ENCODE data around the gene IER3IP1. TPM values are rescaled to one million over a fixed set of nuclear protein-coding genes. Genes with fewer than 3 reads are reported as not detected.

IER3IP1 gene
- total and polyA plus RNA-seq, 2 of the 13 experiments (the other 11 are each of a cell fraction or from before 2014, with no cell fraction given), result 18.7 to 26.1 TPM

DNA sequence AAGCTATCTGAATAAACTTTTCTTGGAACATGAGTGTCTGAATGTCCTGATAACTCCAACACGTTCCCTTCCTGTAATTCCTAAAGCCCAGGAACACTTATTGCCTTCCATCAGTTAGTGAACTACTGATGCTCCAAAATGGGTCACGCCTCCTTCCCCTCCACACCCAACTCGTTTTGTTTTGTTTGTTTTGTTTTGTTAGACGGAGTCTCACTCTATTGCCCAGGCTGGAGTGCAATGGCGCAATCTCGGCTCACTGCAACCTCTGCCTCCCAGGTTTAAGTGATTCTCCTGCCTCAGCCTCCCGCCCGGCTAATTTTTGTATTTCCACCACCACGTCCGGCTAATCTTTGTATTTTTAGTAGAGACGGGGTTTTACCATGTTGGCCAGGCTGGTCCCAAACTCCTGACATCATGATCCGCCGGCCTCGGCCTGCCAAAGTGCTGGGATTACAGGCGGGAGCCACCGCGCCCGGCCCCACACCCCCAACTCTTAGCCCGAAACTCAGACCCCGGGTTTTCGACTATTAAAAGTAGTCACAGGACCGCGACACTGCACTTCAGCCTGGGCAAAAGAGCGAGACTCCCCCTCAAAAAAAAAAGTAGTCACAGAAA lies 774 bp downstream of the IER3IP1 start:
- peaks cover 0 to 2% of the 10 kb centered on the region in 2 experiments; a peak in 1 of 5 replicates for H3K27me3 ChIP-seq (ENCODE audit: control insufficient read depth in 1 of 2, insufficient read depth in 2 of 2, low read length in 2 of 2)
- in situ Hi-C loops (cut with HindIII; ENCODE audit: extremely low pct_ligation_motif_present, low pct_unique_long_range_greater_than_20kb) (no loop called here), intact Hi-C loops (cut with micrococcal nuclease; ENCODE audit: unreplicated experiment) (loop anchor here (1.0 kb wide), 1 partner anchor 25 kb away; the partner anchor contains the start of gene HDHD2)
- ChIA-PET POLR2A (interaction anchor here (1.0 kb wide), 1 partner anchor 25 kb away, joined by 3 read pairs; the partner anchor contains the start of gene HDHD2), CTCF (ENCODE audit: low intra/inter-chr PET ratio, low total read pairs) (no interaction called here)
- peak overlapping the region; percentile 96 for H3K9ac ChIP-seq (ENCODE audit: insufficient read depth, low read depth, low read length)
- no peaks in the 10 kb centered on the region for H3K9me3 ChIP-seq (ENCODE audit: low read length)
- TF ChIP-seq ZNF121 (CRISPR knock-in tag; IDR thresholded peaks at IDR 0.05), result peak; percentile 99
- TF ChIP-seq ZNF816 (CRISPR knock-in tag; IDR thresholded peaks at IDR 0.05; ENCODE audit: borderline replicate concordance), result 0 out of 2 replicates have a peak, but pooled peaks have one; percentile 6
- peak; percentile 86 for TF ChIP-seq ZNF770 (CRISPR knock-in tag; IDR thresholded peaks at IDR 0.05)
- 0 out of 2 replicates have a peak, but pooled peaks have one; percentile 1 for TF ChIP-seq ZNF317 (CRISPR knock-in tag; IDR thresholded peaks at IDR 0.05)
- no peak for TF ChIP-seq HDAC6 (IDR thresholded peaks at IDR 0.05; ENCODE audit: low read depth, low read length)
- peak; percentile 63 for TF ChIP-seq CEBPG (CRISPR knock-in tag; IDR thresholded peaks at IDR 0.05)
- TF ChIP-seq ZMYM2 (CRISPR knock-in tag; IDR thresholded peaks at IDR 0.05), result 0 out of 2 replicates have a peak, but pooled peaks have one; percentile 35
- peak; percentile 53; the same call in 1 of the 2 replicates for TF ChIP-seq KDM1A (CRISPR knock-in tag; IDR thresholded peaks at IDR 0.05)
- 0 out of 2 replicates have a peak, but pooled peaks have one; percentile 10 for TF ChIP-seq GZF1 (CRISPR knock-in tag; IDR thresholded peaks at IDR 0.05)
- 0 out of 2 replicates have a peak, but pooled peaks have one; percentile 33 for TF ChIP-seq GFI1 (CRISPR knock-in tag; IDR thresholded peaks at IDR 0.05; ENCODE audit: borderline replicate concordance)
- TF ChIP-seq ZNF30 (CRISPR knock-in tag; IDR thresholded peaks at IDR 0.05), result no peak
- no peak for TF ChIP-seq PRPF4 (IDR thresholded peaks at IDR 0.05; ENCODE audit: low read depth, low read length, poor library complexity, severe bottlenecking)
- no peak for TF ChIP-seq FOXA1 (IDR thresholded peaks at IDR 0.05)
- no peak for TF ChIP-seq FOXA1 (CRISPR knock-in tag; IDR thresholded peaks at IDR 0.05)
- 0 out of 2 replicates have a peak, but pooled peaks have one; percentile 24 for TF ChIP-seq CEBPB (IDR thresholded peaks at IDR 0.05; ENCODE audit: borderline replicate concordance, low read depth, low read length)
- TF ChIP-seq ZNF441 (CRISPR knock-in tag; IDR thresholded peaks at IDR 0.05; ENCODE audit: borderline replicate concordance), result 0 out of 2 replicates have a peak, but pooled peaks have one; percentile 40
- peaks cover 1 to 9% of the 10 kb centered on the region in 2 experiments; a peak in 1 of 5 replicates for H3K36me3 ChIP-seq (replicated peaks in 1 of 2; ENCODE audit: control insufficient read depth in 1 of 2, insufficient read depth in 2 of 2, low read length in 2 of 2)
- no peak overlapping the region for H2AFZ ChIP-seq (ENCODE audit: low read length)
- no peak for FAIRE-seq
- H3K27ac ChIP-seq (ENCODE audit: extremely low read length, insufficient read depth, low read length), result peak overlapping the region; percentile 93
- H4K20me1 ChIP-seq (ENCODE audit: insufficient read depth, low read length), result peaks cover 14% of the 10 kb centered on the region
- no peak for DNase-seq (ENCODE audit: low spot score)
- ATAC-seq, result peak; percentile 51
- WGBS (ENCODE audit: low lambda C conversion rate), result 1% methylated on average over 22 of the region's 24 CpGs
- peak overlapping the region; percentile 85 to 97 (median 88) for H3K4me3 ChIP-seq (replicated peaks in 1 of 3; ENCODE audit: insufficient read depth in 1 of 3, low read depth in 2 of 3, low read length in 3 of 3)
- H3K4me2 ChIP-seq (ENCODE audit: low read depth, low read length), result peak overlapping the region; percentile 77
- peaks cover 53% of the 10 kb centered on the region for H3K79me2 ChIP-seq (ENCODE audit: insufficient read depth, low read length)
- BruUV-seq (replicated peaks), result no TSS peak
- H3K4me1 ChIP-seq (ENCODE audit: insufficient read depth, low read length), result peaks cover 30% of the 10 kb centered on the region
